GM21619 (cell line): ENCODE measurements around the gene SLC35F3.

Source experiments
- ATAC-seq: cut with Tn5 transposase; IDR thresholded peaks from one replicate; pipeline ENCODE4 v1.9.1; 2021; ENCODE audit not compliant: unreplicated experiment

SLC35F3 gene

GRCh38 chr1:233971753-233972152 lies 67.3 kb downstream of the SLC35F3 start:
- no peak for ATAC-seq

- ATAC-seq: no peak
These were observed 68.1 kb downstream of the SLC35F3 start for GRCh38 chr1:233972563-233972950.

GRCh38 chr1:233972951-233973635 lies 68.6 kb downstream of the SLC35F3 start:
- ATAC-seq: no peak

- no peak for ATAC-seq
These were observed 71.0 kb downstream of the SLC35F3 start for GRCh38 chr1:233975486-233975885.

- ATAC-seq: no peak
These were observed 76.7 kb downstream of the SLC35F3 start for GRCh38 chr1:233981042-233981675.

- no peak for ATAC-seq
These were observed 78.5 kb downstream of the SLC35F3 start for GRCh38 chr1:233982827-233983518.

- no peak for ATAC-seq
These were observed 79.3 kb downstream of the SLC35F3 start for GRCh38 chr1:233983811-233984210.

- no peak for ATAC-seq
These were observed 84.7 kb downstream of the SLC35F3 start for GRCh38 chr1:233988963-233989696.

GRCh38 chr1:233990486-233990885 lies 86.0 kb downstream of the SLC35F3 start:
- no peak for ATAC-seq

- no peak for ATAC-seq
These were observed 89.2 kb downstream of the SLC35F3 start for GRCh38 chr1:233993651-233994050.

- ATAC-seq: no peak
These were observed 89.6 kb downstream of the SLC35F3 start for GRCh38 chr1:233994112-233994511.

- ATAC-seq: no peak
These were observed 94.0 kb downstream of the SLC35F3 start for GRCh38 chr1:233998456-233998855.

- no peak for ATAC-seq
These were observed 94.4 kb downstream of the SLC35F3 start for GRCh38 chr1:233998891-233999290.

- ATAC-seq: no peak
These were observed 96.1 kb downstream of the SLC35F3 start for GRCh38 chr1:234000557-234001041.

- no peak for ATAC-seq
These were observed 97.3 kb downstream of the SLC35F3 start for GRCh38 chr1:234001817-234002216.

GRCh38 chr1:234004591-234004990 lies 100.1 kb downstream of the SLC35F3 start:
- no peak for ATAC-seq

GRCh38 chr1:234007684-234008083 lies 103.2 kb downstream of the SLC35F3 start:
- ATAC-seq: no peak

GRCh38 chr1:234008591-234008990 lies 104.1 kb downstream of the SLC35F3 start:
- ATAC-seq: no peak

GRCh38 chr1:234009668-234010067 lies 105.2 kb downstream of the SLC35F3 start:
- ATAC-seq: no peak

GRCh38 chr1:234014208-234014607 lies 109.7 kb downstream of the SLC35F3 start:
- ATAC-seq: no peak

GRCh38 chr1:234018816-234019215 lies 114.3 kb downstream of the SLC35F3 start:
- no peak for ATAC-seq
